A673 (cell line): Measurements from ENCODE around the gene GYG1.

Experiments
- CTCF ChIP-seq: fragments of 300-800, 200-600 bp; sonication (generic); conservative IDR thresholded peaks from 2 replicates; pipeline ENCODE4 v1.5.1; 2017; ENCODE audit warnings: low read depth, mild to moderate bottlenecking, antibody characterized with exemption, low read length, moderate library complexity, mixed read lengths
- EZH2 ChIP-seq: fragments of 200-600 bp; sonication (generic); IDR thresholded peaks from 2 replicates; pipeline ENCODE4 v1.6.1; 2017; ENCODE audit warnings: borderline replicate concordance, low read depth, mild to moderate bottlenecking, mixed read lengths, antibody characterized with exemption, low read length; ENCODE audit not compliant: poor library complexity, severe bottlenecking

GRCh38 chr3:149044339-149045083 is 53.2 kb downstream of the GYG1 start:
- TF ChIP-seq EZH2 (no peak), CTCF (no peak)
